ENCODE measurements around the gene PTPN22.
"Not testable (repeated sequence)": the region's sequence is repeated elsewhere in the genome, so short reads cannot be mapped to it uniquely, and the experiment has no call there.

Gene PTPN22

DNA sequence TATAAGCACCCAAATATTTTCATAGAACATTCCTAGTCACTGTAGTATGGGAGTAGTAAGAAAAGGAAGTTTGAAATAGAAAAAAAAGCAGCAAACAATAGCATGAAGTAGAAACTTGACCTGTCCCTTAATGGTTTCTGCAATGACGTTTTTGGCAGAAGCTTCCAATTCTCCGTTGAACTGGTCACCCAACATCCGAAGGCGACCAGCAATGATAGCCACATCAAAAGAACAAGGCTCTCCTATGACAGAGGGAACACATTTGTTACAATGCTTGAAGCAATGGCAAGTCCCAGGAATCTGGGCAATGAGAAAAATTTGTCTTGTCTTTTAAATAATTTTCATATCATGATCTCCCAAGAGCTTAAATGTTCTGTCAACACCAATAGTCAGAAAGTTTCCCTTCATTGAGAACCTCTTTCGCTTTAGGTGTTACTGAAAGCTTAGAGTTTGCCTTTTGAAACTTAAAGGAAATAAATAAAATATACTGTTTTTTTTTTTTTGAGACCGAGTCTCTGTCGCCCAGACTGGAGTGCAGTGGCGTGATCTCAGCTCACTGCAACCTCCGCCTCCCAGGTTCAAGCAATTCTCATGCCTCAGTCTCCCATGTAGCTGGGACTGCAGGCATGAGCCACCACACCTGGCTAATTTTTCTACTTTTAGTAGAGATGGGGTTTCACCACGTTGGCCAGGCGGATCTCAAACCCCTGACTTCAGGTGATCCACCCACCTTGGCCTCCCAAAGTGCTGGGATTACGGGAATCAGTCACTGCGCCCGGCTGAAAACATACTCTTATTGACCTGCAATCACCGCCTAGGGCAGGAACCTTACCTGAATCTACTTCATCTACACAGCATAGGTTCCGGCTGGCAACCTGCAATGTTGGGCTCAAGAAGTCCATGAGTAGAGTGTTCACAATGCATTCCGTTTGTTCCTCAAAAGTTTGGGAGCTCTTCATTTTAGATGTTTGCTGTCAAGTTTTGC is 15.2 kb upstream of the PTPN22 start:
- no peak for DNase-seq

DNA sequence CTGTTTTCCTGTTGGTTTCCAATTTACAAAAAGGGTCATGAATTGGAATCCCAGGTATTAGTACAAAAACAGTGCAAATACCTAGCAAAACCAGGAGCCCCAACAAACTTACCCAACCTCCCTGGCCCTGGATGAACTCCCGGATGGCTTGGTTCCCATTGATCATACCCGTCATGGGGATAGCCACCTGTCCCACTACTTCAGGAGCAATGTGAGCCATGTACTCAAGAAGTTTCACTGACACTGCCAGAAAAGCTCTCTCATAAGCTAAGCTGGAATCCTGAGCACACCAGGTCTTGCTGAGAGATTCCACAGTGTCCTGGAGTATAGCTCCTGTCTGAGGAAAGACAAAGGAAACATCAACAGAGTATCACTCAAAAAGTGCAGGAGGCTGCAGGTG is 10.1 kb upstream of the PTPN22 start:
- DNase-seq, result no peak

DNA sequence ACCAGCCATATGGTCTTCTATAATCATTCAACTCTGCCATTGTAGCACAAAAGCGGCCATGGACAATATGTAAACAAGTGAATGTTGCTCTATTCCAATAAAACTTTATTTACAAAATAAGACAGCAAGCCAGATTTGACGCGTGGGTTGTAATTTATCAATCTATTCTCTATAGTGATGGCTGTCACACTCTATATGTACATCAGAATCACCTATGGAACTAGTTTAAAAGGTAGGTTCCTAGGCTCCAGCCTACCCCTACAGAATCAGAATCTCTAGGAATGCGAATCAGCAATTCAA is 8.2 kb upstream of the PTPN22 start:
- no peak for DNase-seq

DNA sequence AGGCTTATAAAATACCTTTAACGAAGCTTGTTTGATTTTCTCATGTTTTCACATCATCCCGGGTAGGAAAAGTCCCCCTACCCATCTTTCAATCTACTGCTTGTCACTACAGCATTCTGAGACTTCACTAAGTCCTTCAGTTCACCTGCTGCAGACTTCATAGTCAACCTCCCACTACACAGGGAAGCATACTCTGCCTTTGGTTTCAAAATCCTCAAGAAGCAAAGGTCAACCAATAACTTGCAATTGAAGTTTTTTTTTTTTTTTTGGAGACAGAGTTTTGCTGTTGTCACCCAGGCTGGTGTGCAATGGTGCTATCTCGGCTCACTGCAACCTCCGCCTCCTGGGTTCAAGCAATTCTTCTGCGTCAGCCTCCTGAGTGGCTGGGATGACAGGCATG is 4.7 kb upstream of the PTPN22 start:
- DNase-seq, result no peak

DNA sequence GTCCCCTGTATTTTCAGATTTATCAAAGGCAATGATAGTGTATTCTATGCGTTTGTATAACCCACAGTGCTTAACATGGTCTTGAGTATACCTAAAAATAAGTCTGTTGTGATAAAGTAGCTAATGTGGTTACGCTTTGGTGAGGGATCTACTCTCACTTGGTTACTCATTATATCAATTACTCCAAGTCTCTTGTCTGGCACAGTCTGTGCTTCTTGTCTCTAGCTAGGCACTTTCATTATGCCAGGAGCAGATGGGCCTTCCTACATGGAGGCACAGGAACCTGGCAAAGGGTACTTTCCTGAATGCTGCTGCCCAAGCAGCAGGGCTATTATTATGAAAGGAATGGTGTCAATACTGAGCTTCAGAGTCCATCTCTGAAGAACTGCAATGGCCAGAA is 4.2 kb upstream of the PTPN22 start:
- peak in 1 of 5 experiments; percentile 66 for DNase-seq

DNA sequence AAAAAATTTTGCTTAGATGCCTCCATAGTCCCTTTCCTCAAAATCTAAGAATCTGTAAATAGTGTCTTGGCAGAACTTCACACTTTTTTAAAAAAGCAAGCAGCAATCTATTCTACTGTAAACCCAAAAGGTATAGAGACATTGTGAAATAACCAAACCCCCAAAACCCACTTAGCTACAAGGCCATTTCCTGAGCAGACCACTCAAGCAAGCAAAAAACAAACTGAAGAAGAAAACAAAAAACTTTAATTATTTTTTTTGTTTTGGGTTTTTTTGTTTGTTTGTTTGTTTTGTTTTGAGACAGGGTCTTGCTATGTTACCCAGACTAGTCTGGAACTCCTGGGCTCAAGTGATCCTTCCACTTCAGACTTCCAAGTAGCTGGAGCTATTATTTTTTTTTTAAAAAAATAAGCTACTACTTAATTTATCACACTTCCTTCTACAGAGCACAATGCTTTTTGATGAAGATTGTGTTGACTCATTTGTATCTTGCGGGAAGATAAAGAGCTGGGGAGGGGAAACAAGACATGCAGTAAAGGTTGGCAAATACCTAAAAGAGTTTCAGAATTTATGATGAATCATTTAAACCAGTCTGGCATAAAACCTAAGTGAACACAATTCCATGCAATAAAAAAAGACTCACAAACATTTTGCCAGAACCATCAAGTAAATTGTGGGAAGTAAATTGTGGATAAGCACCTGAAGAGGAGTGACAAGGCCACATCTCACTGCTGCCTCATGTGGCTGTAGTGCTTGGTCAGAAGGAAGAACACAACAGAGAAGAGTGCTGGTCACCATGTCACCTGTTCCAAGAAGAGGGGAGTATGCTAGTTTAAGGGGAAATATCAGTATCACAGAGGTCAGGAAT is 2.7 kb upstream of the PTPN22 start:
- peak in 2 of 5 experiments; percentile 63 to 92 for DNase-seq

DNA sequence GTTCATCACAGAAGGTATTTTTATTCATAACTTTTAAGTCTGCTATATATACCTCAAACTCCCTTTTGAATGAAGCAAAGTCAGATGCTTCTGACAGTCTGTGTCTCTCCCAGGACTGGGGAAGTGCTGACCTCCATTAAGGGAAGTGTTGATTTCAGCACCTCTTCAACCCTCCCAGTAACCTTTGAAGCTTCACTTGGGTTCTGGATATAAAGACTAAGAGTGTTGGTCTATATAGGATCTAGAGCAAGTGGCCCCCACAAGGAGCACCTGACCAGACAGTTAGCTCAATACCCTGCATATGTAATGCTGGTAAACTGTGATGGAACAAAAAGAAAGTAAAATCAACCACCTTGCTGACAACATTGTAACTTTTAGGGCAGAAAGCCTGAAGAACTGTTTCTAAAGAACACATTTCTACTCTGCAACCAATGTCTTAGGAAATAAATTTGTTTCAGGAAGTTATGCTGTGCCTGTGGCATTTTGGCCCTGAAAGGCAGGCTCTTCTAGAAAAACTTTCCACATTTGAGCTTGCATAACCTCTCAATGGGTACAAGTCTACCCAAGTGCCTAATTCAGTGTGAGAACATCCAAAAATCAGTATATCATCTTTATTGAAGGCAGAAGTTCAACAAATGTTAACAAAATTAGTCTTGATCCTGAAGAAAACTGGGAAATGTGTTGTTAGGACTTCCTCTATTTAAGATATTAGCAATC is 865 bp upstream of the PTPN22 start:
- peak in 2 of 5 experiments; percentile 23 to 68 for DNase-seq

DNA sequence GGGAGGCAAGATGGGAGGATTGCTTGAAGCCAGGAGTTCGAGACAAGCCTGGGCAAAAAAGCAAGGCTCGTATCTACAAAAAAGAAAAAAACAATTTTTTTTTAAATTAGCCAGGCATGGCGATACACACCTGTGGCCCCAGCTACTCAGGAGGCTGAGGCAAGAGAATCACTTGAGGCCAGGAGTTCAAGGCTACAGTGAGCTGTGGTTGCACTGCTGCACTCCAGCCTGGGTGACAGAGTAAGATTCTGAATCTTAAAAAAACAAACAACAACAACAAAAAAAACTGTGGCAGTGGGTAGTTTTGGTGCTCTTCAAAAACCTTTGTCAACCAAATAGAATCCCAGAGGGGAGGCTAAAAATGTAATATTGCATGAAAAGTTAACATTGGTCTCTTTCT is 734 bp downstream of the PTPN22 start:
- peak in 2 of 5 experiments; percentile 6 to 74 for DNase-seq

DNA sequence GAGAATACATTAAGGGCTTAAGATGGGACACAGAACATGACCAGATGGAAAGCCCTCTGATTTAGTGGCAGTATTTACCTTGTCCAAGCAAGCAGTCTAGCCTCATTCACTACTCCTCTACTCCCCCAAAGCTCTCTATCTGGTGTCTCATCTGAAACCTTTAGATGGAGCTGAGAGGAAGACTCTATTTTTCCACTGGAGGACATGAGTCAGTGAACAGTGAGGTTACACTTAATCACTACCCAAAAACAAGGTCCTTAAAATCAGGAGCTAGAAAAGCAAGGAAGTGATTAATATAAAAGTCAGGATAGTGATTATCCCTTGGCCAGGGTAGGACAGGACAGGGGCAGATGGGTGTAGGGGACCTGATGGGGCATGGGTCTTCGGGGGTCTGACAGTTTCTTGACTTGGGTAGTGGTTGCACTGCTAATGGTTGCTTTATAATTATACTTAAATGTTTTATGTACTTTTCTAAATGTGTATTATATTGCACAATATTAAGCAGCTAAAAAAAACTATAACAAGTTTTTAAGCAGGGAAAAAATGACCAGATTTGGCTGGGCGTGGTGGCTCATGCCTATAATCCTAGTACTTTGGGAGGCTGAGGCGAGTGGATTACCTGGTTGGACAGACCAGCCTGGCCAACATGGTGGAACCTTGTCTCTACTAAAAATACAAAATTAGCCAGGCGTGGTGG is 3.0 kb downstream of the PTPN22 start:
- peak in 1 of 5 experiments; percentile 23 for DNase-seq

DNA sequence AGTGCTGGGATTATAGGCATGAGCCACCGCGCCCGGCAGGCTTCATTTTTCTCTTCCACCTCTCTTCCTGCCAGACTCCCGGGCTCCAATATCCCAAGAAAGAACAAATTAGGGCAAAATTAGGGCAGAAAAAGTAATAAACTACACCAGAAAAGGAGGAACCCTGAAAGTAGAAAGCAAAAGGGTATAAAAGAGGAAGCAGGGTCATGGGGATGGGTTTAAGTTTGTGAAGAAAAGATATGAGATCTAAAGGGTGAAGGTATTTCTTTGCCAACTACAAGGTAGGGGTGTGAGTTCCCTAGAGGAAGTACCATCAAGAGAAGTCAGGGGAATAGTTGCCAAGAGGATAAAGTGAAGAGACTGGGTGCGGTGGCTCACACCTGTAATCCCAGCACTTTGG is 9.9 kb downstream of the PTPN22 start:
- DNase-seq, result no peak

DNA sequence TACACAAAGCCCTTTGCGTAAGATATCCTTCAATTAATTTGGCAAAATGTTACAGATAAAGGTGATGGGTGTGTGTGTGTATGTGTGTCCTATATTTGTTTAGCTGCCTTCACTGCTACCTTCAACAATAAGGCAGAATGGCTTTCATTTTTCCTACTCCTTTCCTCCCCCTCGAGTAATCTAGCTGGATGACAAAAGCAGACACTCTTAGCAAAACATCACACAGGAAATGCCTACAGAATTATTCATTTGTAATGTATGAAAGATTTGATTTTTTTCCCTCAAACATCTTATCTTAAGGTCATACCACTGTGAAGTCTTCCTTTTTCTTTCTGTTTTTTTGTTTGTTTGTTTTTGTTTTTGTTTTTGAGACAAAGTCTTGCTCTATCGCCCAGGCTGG is 10.6 kb downstream of the PTPN22 start:
- DNase-seq, result no peak

DNA sequence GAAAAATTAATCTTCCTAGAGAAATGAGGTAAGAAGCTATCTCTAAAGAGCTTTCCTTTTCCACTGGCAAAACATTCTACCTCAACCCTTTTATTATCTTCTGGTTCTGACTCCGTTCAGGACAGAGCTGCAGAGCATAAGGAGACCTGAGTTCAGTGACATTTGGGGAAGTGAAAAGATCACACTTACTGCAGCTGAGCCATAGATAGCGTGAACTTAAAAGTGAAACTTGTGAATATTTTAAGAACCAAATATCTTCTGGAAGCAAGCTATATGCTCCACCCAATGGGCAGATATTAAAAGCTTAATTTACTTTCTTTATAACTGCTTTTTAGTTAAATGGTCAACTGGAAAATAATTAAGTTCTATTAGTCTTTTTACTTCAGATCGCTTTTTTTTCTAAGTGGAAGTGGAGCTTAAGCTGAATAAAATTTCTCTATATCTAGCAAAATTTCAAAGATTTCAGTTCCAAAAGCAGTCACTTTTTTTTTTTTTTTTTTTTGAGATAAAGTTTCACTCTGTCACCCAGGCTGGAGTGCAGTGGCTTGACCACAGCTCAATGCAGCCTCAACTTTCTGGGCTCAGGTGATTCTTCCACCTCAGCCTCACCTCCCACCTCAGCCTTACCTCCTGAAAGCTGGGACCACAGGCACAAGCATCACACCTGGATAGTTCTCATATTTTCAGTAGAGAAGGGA is 11.9 kb downstream of the PTPN22 start:
- no peak for DNase-seq

DNA sequence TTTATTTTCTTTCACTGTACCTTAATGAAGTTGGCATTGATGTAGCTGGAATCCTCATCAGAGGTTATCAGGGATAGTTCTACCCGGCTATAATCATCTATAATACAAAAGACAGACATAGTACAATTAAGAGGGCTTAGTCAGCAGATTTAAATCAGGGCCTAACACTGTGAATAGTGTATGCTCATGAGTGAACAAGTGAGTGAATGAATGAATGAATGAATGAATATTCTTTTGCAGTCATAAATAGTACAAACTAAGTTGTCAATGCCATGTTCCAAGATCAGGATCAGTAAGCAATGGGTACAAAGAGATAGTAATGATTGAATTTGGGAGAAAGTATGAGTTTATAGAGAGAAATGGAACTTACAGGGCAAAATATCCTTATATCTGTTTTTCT is 12.5 kb downstream of the PTPN22 start:
- no peak for DNase-seq

DNA sequence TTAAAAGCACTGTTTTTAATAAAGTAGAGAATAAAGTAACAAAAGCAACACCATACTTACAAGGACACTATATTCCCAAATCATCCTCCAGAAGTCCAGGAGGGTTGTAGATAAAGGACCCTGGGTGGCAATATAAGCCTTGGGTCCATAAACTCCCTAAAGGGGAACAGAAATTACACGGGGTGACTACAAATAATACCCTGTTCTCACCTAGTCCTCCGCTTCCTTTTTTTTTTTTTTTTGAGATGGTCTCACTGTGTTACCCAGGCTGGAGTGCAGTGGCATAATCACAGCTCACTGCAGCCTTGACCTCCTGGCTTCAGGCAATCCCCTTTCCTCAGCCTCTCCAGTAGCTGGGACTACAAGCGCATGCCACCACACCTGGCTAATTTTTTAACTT is 13.1 kb downstream of the PTPN22 start:
- no peak for DNase-seq

DNA sequence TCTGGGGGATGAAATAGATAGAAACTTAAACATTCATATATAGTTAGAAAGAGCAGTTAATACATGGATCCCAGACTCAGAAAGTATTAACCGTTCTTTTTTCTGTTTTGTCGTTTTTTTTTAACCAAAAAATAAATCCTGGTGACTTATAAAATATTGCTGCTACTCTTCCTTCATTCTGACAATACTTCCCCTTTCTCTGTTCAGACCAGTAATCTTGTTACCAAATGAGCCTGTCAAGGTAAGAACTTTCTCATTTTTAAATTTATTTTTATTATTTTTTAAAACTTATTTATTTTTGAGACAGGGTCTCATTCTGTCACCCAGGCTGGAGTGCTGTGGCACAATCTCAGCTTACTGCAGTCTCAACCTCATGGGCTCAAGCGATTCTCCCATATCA is 13.7 kb downstream of the PTPN22 start:
- no peak for DNase-seq

DNA sequence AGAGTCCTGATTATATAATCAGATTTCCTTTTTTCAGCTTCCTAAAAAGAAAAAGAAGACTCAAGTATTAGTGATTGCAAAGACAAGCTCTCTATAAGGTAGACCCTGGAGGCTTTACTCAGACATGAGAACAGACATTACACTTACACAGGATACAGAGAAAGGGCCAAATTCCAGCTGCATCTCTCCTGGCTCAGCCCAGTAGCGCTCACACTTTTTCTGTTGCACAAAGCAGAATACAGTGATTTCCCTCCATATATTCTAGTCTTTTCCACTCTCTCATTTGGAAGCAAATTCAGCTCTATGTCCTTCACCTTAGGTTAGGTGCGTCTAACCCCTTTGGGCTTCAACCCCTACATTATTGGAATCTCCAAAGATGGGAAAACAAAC is 15.1 kb downstream of the PTPN22 start:
- no peak for DNase-seq

DNA sequence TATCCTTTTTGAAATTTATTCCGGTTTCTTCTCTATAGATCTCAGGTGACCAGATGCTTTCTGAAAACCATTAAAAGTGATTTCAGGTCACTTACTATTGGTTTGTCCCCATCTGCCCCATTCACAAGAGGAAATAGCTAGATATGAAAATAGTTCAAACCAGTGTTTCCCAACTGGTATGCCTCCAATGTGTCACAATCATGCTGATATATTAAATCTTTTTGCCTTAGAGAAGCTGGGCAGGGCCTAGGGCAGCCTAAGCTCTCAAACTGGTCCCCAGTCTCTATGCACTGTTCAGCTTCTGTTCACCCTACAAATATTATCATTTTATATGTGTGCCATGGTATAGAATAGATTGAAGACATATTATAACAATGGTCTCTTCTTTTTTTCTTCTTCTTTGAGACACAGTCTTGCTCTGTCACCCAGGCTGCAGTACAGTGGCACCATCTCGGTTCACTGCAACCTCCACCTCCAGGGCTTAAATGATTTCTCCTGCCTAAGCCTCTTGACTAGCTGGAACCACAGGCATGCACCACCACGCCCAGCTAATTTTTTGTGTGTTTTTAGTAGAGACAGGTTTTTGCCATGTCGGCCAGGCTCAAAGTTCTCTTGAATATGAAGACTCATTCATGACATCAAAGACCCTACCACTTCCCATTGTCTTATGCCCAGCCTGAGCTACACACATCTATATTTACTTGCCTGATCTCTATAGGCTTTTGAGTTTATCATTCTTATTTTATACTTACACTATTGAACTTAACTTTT is 15.7 kb downstream of the PTPN22 start:
- DNase-seq, result no peak

DNA sequence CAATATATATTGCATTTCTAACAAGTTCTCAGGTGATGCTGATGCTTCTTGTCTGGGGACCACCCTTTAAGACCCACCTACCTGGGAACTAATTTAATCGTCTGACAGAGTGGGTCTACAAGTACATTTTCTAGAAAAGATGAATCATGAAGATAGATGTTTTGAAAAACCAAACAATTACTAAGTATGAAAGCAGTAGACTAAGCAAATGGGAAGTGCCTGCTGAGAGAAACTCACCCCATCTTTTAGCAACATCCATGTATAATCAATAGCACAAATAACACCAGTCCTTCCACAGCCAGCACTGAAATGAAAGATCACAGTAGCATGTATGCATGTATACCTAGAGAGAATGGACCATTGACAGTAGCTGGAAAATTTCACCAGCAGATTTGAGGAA is 17.3 kb downstream of the PTPN22 start:
- DNase-seq, result no peak

DNA sequence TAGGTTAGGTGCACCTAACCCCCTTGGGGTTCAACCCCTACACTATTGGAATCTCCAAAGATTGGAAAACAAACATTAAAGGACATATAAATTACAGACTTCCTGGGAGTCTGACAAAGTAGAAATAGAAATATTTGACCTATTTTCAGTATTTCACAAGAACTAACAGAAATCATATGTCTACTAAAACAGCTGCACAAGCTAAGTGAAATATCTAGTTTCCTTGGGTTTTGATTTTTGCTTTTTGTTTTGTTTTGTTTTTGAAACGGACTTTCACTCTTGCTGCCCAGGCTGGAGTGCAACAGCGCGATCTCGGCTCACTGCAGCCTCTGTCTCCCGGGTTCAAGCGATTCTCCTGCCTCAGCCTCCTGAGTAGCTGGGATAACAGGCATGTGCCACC is 18.8 kb downstream of the PTPN22 start:
- not testable (repeated sequence) for DNase-seq

DNA sequence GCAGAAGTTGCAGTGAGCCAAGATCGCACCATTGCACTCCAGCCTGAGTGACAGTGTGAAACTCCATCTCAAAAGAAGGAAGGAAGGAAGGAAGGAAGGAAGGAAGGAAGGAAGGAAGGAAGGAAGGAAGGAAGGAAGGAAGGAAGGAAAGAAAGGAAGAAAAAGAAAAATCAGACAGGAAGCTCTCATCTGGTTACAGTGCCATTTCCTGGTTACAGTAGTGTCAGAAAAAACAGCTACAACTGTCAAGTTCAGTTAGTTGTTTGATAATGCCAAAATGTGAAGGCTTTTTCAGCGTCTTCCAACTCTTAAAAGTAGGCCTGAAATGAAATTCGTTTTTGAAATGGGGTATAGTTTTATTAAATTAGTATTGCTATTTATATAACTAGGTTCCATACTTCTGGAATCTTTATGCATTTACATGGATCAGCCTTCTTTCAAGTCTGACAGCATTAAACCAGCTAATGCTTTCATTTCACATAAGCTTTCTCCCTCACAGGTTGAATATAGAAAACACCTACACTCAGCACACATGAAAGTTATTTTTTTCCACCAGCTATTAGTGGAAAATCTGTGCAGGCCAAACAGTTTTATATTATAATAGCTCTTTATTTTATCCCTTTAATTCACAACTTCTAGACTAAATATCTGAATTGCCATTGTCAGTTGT is 21.2 kb downstream of the PTPN22 start:
- peak in 1 of 5 experiments; percentile 41 for DNase-seq

Measured in T-helper 2 cell (primary cell).